Activated CD4-positive, alpha-beta T cell treated with anti-CD3 and anti-CD28 coated beads for 48 hours (primary cell): ENCODE data around the gene ANKRD24.
A peak's percentile ranks its signal among the peaks of the same experiment; 100 is the strongest.
"Not testable (repeated sequence)": the region's sequence is repeated elsewhere in the genome, so short reads cannot be mapped to it uniquely, and the experiment has no call there.

Experiments
- DNase-seq: peaks from one replicate; pipeline ENCODE4 v3.0.0-alpha.2; 2020

Gene ANKRD24

DNA sequence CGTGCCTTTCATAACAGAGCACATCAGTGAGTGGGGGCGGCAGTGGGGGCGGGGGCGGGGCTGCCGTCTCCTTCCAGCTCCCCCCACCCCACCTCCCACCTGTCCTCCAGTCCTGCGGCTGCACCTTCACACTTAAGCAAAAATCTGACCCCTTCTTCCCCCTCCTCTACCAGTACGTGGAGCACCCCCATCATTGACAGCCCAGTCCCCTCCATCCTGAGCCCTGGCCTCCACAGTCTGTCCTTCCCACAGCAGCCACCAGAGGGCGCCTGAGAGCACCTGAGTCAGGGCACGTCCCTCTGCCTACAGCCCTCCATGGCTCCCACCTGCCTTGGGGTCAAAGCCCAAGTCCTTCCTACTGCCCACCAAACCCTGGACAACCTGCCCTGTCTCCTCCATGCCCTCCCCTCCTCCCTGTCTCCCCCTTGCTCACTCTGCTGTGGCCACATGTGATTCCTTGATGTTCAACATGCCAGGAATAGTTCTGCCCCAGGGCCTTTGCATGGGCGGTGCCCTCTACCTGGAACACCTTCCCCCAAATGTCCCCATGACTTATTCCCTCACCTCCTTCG is 50.9 kb downstream of the ANKRD24 start:
- peak; percentile 89 for DNase-seq

DNA sequence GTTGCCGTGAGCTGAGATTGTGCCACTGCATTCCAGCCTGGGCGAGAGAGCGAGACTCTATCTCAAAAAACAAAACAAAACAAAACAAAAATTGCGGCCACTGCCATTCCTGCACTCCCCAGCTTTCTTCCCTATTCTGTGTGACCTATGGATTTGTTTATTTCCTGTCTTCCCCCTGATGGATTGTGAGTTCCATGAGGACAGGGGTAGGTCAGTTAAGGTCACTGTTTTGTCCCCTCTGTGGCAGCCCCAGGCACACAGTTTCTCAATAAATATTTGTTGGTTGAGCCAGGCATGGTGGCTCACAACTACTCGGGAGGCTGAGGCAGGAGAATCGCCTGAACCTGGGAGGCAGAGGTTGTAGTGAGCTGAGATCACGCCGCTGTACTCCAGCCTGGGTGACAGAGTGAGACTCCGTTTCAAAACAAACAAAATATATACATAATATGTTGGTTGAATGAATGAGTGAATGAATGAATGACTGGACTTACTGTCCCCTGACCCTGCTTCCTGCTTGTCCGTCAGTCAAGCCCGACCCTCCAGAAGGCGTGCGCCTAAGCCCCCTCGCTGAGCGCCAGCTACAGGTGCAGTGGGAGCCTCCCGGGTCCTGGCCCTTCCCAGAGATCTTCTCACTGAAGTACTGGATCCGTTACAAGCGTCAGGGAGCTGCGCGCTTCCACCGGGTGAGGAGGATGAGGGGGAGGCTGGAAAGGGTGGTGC is 51.8 kb downstream of the ANKRD24 start:
- no peak for DNase-seq

DNA sequence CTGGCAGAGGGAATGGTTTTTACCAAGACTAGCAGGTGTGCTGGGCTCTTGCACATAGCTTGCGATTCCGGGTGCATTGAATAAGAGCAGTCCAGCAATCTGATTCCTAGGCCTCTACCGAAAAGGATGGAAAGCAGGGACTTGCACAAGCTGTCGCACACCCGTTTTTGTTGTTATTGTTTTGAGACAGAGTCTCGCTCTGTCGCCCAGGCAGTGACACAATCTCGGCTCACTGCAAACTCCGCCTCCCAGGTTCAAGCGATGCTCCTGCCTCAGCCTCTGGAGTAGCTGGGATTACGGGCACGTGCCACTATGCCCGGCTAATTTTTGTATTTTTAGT is 52.3 kb downstream of the ANKRD24 start:
- no peak for DNase-seq

DNA sequence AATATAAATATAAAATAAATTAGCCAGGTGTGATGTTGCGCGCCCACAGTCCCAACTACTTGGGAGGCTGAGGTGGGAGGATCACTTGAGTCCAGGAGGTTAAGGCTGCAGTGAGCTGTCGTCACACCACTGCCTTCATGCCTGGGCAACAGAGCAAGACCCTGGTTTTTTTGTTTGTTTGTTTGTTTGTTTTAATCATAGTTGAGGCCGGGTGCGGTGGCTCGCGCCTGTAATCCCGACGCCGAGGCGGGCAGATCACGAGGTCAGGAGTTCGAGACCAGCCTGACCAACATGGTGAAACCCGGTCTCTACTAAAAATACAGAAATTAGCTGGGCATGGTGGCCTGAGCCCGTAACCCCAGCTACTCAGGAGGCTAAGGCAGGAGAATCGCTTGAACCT is 55.0 kb downstream of the ANKRD24 start:
- not testable (repeated sequence) for DNase-seq

DNA sequence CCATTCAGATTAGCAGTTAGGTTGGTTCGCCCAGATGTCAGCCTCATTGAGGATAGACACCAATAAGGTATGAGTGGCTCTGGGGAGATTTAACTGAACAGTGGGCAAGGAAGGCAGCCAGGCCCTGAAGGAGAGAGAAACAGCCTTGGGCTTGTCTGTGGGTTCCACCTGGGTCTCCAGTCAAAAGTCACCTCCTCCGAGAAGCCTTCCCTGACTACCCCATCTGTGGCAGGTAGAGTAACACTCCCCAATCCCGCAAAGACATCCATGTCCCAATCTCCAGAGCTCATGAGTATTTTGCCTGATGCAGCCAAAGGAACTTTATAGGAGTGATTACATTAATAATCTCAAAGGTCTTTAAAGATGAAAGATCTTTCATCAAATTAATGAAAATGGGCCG is 56.3 kb downstream of the ANKRD24 start:
- DNase-seq: no peak

DNA sequence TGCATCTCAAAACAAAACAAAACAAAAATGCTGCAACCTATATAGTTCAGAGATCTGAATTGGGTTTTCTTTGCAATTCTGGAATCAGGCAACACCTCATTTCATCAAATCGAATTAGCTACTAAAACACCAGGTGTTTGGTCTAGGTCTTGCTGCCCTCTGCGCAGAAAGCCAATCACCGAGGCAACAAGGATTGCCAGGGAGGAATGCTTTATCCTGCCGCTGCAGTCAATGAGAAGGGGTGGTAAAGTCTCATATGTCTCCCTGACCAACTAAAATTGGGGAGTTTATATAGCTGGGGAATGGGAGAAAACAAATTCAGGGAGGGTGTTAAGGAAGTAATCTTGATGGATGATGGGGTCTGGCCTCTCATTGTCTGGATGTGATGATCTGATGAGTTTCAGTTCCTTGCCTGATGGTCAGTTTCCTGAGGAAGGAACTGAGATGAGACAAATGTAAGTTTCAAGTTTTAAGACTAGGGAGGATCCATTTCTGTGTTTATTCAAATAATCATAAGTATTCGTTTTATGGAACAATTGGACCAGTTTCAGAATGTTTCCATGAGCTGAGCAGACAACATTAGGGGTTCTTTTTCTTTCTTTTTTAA is 59.4 kb downstream of the ANKRD24 start:
- DNase-seq: no peak

DNA sequence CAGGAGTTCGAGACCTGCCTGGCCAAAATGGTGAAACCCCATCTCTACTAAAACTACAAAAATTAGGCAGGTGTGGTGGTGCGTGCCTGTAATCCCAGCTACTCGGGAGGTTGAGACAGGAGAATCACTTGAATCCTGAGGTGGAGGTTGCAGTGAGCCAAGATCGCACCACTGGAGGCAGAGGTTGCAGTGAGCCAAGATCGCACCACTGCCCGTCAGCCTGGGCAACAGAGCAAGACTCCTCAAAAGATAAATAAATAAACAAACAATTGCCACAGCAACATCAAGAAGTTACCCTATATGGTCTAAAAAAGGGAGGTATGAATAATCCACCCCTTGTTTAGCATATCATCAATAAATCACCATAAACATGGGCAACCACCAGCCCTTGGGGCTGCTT is 63.4 kb downstream of the ANKRD24 start:
- not testable (repeated sequence) for DNase-seq

DNA sequence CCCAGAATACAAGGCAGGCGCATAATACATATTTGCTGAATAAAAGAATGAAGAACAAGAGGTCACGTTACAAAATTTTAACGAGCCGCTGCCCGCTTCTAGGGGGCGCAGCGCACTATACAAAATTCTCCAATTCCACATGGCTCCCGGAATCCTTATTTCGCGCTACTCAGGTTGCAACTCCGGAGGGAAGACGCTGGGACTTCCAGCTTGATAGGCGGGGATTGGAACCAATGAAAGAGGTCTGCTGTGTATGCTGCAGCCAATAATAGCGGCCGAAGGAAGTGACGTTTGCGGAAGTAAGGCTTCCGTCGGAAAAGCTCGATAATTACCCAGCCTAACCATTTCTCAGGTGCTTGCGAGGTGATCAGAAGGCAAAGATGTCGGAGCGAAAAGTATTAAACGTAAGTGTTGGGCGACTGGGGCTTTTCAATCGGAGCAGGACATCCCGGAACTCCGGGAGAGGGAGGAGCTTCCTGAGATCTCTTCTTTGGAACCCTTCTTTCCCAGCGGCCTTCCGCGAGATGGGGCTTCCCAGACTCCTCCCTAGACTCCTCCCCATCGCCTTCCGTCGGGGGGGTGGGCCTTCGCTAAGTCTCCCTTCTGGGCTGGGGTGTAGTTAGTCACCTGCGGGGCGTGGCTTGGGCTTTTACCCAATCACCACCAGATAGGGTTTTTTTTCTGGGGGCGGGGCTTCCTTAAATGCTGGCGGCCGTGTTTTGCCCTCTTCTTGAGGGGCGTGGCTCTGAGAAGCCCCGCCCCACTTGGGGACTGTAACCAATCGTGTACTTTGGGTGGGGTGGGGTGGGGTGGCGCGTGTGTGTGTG is 64.5 kb downstream of the ANKRD24 start, which contains the start of gene YJU2:
YJU2 (plus strand) TSS at position 314 of the 827 bp plus-strand sequence; CDS start at position 381, 67 bp downstream.
- peak; percentile 100 for DNase-seq

DNA sequence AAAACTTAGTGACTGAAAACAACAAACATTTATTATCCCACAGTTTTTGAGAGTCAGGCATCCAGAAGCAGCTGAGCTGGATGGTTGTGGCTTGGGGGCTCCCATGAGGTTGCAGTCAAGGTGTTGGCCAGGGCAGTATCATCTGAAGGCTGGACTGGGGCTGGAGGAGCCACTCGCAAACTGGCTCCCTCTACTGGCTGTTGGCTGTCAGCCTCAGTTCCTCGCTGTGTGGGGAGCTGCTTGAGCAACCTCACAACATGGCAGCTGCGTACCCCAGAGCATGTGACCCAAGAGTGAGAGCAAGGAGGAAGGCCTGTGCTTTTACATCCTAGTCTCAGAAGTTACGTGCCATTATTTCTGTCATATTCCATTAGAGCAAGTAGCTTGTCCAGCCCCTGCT is 74.1 kb downstream of the ANKRD24 start:
- peak; percentile 35 for DNase-seq

DNA sequence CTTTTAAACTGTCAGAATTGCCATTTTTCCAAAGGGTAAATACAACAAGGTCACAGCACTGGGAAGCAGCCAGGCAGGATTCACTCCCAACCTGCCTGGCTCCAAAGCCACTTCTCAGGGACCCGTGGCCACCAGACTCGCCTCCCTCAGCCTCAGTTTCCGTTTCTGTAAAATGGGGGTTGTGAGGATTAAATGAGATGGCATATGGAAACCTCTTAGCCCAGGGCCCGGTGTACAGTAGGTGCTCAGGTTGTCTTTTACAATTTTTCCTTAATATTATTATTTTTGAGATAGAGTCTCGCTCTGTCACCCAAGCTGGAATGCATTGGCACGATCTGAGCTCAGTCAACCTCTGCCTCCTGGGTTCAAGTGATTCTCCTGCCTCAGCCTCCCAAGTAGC is 74.5 kb downstream of the ANKRD24 start:
- no peak for DNase-seq

DNA sequence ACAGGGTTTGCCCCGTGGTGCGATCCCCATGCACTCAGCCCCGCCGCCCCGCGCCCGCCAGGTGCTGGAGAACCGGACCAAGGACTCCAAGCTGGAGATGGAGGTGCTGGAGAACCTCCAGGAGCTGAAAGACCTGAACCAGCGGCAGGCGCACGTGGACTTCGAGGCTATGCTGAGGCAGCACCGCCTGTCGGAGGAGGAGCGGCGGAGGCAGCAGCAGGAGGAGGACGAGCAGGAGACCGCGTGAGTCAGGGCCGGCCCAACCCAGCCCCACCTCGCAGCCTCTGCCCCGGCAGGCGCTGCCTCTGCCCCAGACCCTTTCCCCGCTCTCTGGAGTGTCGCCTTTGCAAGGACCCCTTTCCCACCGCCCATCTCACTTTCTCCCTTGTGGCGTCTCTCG is 75.7 kb downstream of the ANKRD24 start:
- DNase-seq: no peak

DNA sequence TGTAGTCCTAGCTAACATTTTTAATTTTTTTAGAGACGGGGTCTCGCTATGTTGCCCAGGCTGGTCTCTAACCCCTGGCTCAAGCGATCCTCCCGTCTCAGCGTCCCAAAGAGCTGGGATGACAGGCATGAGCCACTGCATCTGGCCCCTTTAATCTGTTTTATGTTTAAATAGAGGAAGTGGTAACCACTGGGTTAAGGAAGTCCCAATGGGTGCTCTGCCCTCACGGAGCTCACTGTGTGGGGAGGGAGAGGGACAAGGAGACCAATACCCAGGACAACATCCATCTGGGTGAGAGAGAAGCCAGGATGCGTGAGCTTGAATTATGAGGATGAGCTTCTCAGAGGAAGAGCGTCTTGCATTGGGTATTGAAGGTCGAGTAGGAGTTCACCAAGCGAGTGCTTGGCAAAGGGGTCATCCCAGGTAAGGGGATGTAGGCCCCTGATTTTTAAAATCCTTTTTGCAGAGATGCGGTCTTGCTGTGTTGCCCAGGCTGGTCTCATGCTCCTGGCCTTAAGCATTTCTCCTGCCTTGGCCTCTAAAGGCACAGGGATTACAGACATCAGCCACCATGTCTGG is 78.2 kb downstream of the ANKRD24 start:
- no peak for DNase-seq

DNA sequence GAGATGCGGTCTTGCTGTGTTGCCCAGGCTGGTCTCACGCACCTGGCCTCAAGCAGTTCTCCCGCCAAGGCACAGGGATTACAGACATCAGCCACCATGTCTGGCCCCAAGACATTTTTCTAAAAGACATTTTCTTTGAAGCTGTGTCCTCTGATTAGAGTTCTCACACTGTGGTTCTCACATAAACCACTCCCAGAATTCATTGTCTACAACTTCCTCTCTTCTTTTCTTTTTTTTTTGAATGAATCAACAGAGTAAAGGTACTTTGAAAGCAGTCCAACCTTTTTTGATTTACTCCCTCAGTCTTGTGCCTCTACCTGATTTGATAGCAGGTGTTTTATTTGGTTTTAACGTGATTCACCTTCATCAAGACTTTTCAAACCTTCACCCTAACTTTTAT is 82.3 kb downstream of the ANKRD24 start:
- DNase-seq: no peak

DNA sequence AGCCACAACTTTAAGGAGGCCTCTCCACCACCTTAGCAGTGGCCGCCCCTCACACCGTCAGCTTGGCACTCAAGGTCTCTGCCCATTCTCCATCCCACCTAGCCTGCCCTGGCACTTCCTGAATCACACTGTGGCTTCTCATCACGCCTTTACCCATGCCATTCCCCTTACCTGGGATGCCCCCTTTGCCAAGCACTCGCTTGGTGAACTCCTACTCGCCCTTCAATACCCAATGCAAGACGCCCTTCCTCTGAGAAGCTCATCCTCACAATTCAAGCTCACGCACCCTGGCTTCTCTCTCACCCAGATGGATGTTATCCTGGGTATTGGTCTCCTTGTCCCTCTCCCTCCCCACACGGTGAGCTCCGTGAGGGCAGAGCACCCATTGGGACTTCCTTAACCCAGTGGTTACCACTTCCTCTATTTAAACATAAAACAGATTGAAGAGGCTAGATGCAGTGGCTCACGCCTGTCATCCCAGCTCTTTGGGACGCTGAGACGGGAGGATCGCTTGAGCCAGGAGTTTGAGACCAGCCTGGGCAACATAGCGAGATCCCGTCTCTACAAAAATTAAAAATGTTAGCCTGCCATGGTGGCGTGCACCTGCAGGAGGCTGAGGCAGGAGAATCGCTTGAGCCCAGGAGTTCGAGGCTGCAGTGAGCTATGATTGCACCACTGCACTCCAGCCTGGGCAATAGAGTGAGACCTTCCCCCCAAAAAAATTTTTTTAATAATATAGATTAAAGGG is 83.9 kb downstream of the ANKRD24 start:
- no peak for DNase-seq

DNA sequence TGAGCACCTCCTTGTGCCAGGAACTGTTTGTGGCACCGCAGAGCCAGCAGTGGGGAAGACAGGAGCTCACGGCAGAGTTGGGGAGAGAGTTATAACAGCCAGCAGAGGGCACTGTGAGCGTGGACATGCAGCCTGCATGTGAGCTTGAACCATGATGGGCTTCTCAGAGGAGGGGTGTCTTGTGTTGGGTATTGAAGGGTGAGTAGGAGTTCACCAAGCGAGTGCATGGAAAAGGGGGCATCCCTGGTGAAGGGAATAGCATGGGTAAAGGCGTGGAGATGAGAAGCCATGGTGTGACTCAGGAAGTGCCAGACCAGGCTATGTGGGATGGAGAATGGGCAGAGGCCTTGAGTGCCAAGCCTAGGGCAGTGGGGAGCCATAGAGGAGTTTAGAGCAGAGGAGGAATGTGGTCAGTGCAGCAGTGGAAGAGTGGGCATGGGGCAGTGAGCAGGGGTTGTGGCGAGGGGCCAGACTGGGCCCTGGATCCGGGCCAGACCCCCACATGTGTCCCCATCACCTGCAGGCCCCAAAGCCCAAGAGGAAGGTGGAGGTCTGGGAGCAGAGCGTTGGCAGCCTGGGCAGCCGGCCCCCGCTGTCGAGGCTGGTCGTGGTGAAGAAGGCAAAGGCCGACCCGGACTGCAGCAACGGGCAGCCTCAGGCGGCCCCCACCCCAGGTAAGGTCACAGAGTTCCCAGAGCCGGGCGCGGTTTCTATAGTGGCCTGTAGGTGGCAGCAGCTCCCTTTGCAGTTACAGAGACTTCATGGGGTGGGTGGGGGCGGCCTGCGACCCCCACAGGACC is 84.8 kb downstream of the ANKRD24 start:
- DNase-seq: peak; percentile 76

DNA sequence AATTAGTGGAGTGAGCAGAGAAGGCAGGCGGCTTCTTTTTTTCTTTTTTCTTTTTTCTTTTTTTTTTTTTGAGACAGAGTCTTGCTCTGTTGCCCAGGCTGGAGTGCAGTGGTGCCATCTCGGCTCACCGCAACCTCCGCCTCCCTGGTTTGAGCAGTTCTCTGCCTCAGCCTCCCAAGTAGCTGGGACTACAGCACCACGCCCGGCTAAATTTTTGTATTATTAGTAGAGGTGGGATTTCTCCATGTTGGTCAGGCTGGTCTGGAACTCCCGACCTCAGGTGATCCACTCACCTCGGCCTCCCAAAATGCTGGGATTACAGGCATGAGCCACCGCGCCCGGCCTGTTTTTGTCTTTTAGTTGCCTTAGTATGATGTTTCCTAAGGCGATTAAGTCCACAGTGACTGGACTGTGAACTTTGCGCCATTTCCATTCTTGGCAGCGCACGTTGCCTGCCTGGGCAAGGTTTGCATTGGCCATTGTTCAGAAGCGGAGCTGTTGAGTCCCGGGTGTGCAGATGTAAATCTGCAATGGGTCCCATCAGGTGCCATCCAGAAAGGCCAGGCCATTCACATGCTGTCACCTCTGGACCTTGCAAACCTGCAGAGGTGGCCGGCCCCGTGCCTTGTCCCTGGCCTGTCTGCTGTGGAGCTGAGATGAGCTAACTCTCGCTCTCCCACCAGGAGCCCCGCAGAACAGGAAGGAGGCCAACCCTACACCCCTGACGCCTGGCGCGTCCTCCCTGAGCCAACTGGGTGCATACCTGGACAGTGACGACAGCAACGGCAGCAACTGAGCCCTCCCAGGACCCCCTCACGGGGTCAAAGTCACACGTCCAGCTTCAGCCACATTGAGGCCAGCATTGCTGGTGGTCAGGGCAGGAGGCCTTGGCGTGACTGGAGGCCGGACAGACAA is 85.7 kb downstream of the ANKRD24 start:
- no peak for DNase-seq

DNA sequence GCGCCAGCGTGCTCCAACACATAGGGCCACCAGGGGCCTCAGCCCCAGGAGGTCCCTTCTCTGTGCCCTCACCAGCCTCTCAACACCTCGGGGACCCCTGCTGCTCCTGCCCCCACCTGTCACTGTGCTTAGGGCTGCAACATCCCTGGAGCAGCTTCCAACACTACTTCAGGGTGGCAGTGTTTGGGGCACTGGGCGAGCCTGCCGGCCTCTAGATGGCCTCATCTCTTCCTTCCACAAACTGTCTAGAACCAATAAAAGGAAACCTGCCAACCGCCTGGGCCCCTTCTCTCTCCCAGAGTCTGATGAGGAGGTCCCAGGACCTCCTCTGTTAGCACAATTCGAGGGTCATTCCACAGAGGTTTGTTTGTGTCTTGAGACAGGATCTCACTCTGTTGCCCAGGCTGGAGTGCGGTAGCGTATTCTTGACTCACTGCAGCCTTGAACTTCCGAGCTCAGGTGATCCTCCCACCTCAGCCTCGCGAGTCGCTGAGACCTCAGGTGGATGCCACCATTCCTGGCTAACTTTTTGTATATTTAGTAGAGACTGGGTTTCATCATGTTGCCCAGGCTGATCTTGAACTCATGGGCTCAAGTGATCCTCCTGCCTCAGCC is 86.4 kb downstream of the ANKRD24 start:
- DNase-seq: no peak

DNA sequence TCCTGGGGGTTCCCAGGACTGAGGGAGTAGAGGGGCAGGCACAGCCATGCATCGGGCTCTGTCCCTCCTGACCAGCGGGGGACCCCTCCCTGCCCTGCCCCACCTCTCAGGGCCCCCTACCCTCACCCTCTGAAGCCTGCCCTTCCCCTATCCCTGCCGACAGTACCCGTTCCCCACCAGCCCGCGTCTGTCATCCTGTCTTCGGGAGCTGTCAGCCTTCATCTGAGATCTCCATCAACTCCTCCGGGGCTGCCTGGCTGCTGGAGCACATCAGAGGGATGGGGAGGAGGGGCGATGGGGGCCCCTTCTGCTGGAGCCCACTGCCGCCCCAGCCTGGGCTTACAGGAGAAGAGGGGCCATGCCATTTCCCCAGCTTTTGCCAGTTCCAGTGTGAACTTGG is 90.4 kb downstream of the ANKRD24 start:
- DNase-seq: no peak

DNA sequence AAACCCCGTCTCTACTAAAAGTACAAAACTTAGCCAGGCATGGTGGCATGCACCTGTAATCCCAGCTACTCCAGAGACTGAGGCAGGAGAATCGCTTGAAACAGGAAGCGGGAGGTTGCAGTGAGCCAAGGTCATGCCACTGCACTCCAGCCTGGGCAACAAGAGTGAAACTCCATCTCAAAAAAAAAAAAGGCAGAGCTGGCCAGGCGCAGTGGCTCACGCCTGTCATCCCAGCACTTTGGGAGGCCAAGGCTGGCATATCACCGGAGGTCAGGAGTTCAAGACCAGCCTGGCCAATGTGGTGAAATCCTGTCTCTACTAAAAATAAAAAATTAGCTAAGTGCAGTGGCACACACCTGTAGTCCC is 91.8 kb downstream of the ANKRD24 start:
- not testable (repeated sequence) for DNase-seq
